ENCODE data around the gene FAM204A.

DNA sequence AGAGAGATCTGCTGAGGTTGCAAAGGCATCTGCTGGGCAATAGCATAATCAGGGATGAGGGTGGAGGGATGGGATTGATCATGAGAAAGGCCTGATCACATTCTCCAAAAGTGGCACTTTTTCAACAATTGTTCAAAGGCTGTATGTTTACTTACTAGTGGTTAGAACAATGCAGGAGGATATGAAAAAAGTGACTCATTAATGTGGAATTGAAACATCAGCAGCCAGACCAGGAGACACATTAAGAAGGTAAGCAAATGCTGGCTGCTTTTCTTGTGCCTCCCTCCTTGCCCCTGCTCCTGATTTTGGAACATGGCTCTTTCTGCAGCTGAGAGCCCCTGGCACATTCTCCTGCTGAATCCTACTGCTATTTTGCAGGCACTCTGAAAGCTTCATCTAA, 63.5 kb downstream of the FAM204A start:
- TF ChIP-seq TAF1 (IDR thresholded peaks at IDR 0.05; ENCODE audit: borderline replicate concordance, low read depth, low read length), result no peak
- no peak for TF ChIP-seq POLR2A (IDR thresholded peaks at IDR 0.05; ENCODE audit: low read depth, low read length)
- TF ChIP-seq POLR2AphosphoS5 (IDR thresholded peaks at IDR 0.05; ENCODE audit: low read depth, low read length), result no peak
